Mucosa of descending colon (tissue), 3 donors: Measurements from ENCODE around the gene SIK3. TPM values are rescaled to one million over a fixed set of nuclear protein-coding genes. Genes with fewer than 3 reads are reported as not detected.

Experiments
- ATAC-seq: fragments of 200-7000 bp; cut with Tn5 transposase; one replicate; pipeline ENCODE4 v1.9.1; 2020; ENCODE audit warnings: mild to moderate bottlenecking, moderate library complexity
- DNase-seq, 3 donors: peaks; one replicate each; pipeline ENCODE4 v3.0.0-alpha.2; 2020
- H3K36me3 ChIP-seq: fragments of 200-600 bp; one replicate; pipeline ENCODE4 v1.8.0; 2021; ENCODE audit warnings: low read depth, mild to moderate bottlenecking
- H3K4me1 ChIP-seq: fragments of 200-600 bp; one replicate; pipeline ENCODE4 v1.8.0; 2021; ENCODE audit warnings: low read depth, mild to moderate bottlenecking
- H3K4me3 ChIP-seq: fragments of 200-600 bp; one replicate; pipeline ENCODE4 v1.8.0; 2021; ENCODE audit warnings: mild to moderate bottlenecking
- H3K9me3 ChIP-seq: fragments of 200-600 bp; one replicate; pipeline ENCODE4 v1.8.0; 2021; ENCODE audit warnings: mild to moderate bottlenecking
- CTCF ChIP-seq: fragments of 200-600 bp; IDR thresholded peaks from one replicate; pipeline ENCODE4 v1.8.0; 2022; ENCODE audit warnings: antibody characterized with exemption, mild to moderate bottlenecking
- intact Hi-C, 2 donors: fragments of 100-400 bp; cut with DNase I in 1 of 2; cut with micrococcal nuclease in 1 of 2; formaldehyde crosslinking; loops; one replicate each; pipeline versions ENCODE4 v1.11.0 to v1.11.1; 2022; cut with DNase I, micrococcal nuclease
- total RNA-seq, 3 donors: library from RNA; stranded (reverse); fragmentation: NEBNext Ultra II Directional in 2 of 3; extraction: Animal tissue kit (Norgen Biotek cat#: 25700) in 2 of 3; gene quantifications; one replicate each; pipeline versions ENCODE4 v1.2.1 to v1.2.4, GENCODE V29; 2021 to 2023
- donor health status: DM: no; HTN: no; CAD: no; lungs with moderate emphysema.
- donor health status: DM: no; HTN: no; CAD: no.
- donor health status: DM: no; HTN: yes; CAD: no.

SIK3 gene
- total RNA-seq, 3 donors from 2014 or later: 28.1 to 55.6 (median 41.8) TPM

DNA sequence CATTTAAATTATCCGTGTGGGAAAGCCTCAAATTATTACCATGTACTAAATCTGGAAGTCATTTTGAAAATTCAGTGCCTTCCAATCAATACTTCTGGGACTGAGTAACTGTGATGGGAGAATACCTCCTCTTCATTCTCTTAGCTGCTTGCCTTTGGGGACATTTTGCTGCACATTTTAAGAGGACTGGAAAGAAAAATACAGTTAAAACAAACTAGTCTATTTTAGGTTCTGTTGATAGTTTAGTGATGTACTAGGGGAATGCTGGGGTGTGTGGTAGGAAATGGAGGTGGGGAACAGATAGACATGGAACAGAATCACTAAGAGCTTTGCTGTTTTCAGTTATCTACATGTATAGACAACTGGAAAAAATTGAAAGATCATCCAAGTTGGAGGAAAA is 195.1 kb downstream of the SIK3 start:
- TF ChIP-seq CTCF: no peak
- intact Hi-C loops: no loop called here
- no peak for DNase-seq
- Histone ChIP-seq H3K4me1 (no peaks in the 10 kb centered on the region), H3K9me3 (peaks cover 3% of the 10 kb centered on the region), H3K4me3 (no peak overlapping the region), H3K36me3 (no peaks in the 10 kb centered on the region)
- no peak for ATAC-seq

- no peaks in the 10 kb centered on the region for H3K36me3 ChIP-seq
- no peaks in the 10 kb centered on the region for H3K4me1 ChIP-seq
- ATAC-seq (no peak), DNase-seq (no peak)
- H3K4me3 ChIP-seq: no peak overlapping the region
- no peak for TF ChIP-seq CTCF
- H3K9me3 ChIP-seq: peaks cover 3% of the 10 kb centered on the region
- intact Hi-C loops: no loop called here
These were observed 196.1 kb downstream of the SIK3 start for GRCh38 chr11:116901964-116902688.

- Histone ChIP-seq H3K4me3 (no peak overlapping the region), H3K9me3 (peaks cover 3% of the 10 kb centered on the region), H3K36me3 (no peaks in the 10 kb centered on the region), H3K4me1 (no peaks in the 10 kb centered on the region)
- no peak for DNase-seq
- intact Hi-C loops: no loop called here
- no peak for TF ChIP-seq CTCF
- no peak for ATAC-seq
These were observed 197.0 kb downstream of the SIK3 start for GRCh38 chr11:116901211-116901610.

DNA sequence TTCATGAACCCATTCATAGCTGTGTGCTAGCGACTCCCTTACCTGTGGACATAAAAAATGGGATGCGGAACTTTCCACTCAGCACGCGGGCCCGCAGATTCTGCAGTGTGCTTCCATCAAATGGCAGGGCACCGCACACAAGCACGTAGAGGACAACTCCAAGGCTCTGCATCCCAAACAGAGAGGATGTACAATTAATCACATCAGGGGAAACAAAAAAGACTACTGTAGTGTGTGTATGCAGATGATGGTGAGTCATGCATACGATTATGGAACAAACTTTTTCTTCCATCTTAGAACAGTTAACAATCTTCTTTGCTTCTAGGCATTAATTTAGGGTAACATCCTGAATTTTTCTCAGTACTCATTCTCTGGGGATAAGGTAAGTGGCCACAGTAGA is 202.0 kb downstream of the SIK3 start:
- no peak for TF ChIP-seq CTCF
- intact Hi-C loops: no loop called here
- Histone ChIP-seq H3K9me3 (peaks cover 3% of the 10 kb centered on the region), H3K4me3 (no peak overlapping the region), H3K36me3 (no peaks in the 10 kb centered on the region), H3K4me1 (no peaks in the 10 kb centered on the region)
- ATAC-seq (no peak), DNase-seq (no peak)

DNA sequence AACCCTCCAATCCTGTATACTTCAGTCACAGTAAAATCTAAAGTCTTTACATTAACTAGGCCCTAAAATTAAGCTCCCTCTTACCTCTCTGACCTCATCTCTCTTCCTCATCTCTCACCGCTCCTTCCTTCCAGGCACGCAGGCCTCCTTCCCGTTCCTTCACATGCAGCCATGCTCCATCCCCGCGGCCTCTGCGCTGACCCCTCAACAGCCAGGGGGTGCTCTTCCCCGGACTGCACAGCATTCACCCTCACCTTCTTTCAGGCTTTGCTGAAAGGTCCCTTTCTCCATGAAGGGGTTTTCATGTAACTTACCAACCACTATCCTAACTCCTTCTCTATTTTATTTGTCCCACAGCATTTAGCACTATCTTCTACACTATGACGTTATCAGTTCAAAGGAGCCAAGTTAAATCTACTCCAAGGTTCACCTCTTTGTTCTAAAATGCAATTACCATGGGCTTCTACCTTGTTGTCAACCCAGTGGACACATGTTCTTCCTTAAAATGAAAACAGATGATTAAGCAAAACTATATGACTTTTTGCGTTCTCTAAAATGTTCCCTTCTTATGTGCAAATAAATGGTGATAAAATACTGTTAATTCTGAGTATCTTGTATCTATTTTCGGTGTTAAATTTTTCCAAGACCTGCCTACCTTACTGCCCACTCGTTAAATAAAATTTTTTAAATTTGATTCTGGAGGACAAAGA is 203.0 kb downstream of the SIK3 start:
- DNase-seq: no peak
- no peaks in the 10 kb centered on the region for H3K36me3 ChIP-seq
- intact Hi-C loops: no loop called here
- no peaks in the 10 kb centered on the region for H3K4me1 ChIP-seq
- H3K4me3 ChIP-seq: no peak overlapping the region
- no peak for ATAC-seq
- H3K9me3 ChIP-seq: peaks cover 3% of the 10 kb centered on the region
- TF ChIP-seq CTCF: no peak
